HG02678 (cell line): Measurements from ENCODE around the gene ZFYVE28.
"Not testable (repeated sequence)": the region's sequence is repeated elsewhere in the genome, so short reads cannot be mapped to it uniquely, and the experiment has no call there.

Experiments
- ATAC-seq: cut with Tn5 transposase; IDR thresholded peaks from one replicate; pipeline ENCODE4 v1.9.1; 2021; ENCODE audit warnings: mild to moderate bottlenecking, moderate library complexity; ENCODE audit not compliant: unreplicated experiment

Gene ZFYVE28

DNA sequence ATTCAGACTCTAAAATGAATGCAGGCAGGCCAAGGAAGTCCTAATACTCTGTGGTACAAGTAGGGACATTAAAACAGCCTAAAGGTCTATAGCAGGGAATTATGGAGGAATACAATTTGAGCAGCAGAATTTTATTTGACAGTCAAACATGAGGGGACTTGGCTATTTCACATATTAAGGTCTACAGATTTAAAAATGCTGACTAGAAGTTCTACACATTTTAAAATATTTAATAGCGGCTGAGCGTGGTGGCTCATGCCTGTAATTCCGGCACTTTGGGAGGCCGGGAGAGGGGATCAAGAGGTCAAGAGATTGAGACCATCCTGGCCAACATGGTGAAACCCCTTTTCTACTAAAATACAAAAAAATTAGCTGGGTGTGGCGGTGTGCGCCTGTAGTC is 187.4 kb downstream of the ZFYVE28 start:
- ATAC-seq: no peak

DNA sequence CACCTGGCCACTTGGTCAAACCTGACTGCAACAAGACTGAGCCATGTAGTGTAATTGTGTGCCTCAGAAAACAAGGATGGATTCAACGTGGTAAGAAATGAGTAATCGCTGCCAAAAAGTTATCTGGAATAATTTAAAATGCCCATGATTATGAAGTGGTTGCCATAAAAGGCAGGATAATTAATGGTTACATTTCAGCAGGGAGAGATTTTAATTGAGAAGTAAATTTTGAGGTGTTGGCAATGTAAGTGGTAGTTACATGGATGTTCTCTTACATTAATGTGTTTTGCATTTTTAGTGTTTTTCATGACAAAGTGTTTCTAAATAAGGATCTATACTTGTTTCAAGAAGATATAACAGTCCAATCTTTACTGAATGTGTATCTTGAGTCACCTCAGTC is 192.2 kb downstream of the ZFYVE28 start:
- ATAC-seq: no peak

DNA sequence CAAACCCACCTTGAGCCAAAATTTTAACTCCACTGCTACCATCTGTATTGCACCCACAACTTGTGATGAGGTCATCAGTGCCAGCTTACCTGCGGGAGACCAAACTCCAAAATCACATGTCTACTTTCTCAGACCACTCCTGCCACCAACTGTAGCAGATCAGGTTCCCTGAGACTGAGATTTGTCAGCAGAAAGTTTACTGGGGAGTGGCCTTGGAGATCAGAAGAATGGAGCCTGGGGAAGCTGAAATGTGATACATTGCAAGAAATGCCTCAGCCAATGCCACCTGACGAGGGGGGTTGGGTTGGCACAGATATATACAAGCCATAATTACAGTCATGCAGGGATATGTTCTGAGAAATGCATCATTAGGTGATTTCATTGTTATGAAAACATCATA is 195.6 kb downstream of the ZFYVE28 start:
- ATAC-seq: no peak

DNA sequence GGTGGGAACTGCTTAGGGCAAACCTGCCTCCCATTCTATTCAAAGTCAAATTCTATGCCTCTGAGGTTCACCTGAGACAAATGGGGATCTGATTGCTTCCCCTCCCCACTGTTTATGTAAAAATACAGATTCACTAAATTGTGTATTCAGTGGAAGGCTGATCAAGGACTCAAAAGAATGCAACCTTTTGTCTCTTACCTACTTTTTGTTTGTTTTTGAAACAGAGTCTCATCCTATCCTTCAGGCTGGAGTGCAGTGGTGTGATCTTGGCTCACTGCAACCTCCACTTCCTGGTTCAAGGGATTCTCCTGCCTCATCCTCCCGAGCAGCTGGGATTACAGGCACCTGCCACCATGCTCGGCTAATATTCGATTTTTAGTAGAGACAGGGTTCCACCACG is 197.1 kb downstream of the ZFYVE28 start:
- not testable (repeated sequence) for ATAC-seq

DNA sequence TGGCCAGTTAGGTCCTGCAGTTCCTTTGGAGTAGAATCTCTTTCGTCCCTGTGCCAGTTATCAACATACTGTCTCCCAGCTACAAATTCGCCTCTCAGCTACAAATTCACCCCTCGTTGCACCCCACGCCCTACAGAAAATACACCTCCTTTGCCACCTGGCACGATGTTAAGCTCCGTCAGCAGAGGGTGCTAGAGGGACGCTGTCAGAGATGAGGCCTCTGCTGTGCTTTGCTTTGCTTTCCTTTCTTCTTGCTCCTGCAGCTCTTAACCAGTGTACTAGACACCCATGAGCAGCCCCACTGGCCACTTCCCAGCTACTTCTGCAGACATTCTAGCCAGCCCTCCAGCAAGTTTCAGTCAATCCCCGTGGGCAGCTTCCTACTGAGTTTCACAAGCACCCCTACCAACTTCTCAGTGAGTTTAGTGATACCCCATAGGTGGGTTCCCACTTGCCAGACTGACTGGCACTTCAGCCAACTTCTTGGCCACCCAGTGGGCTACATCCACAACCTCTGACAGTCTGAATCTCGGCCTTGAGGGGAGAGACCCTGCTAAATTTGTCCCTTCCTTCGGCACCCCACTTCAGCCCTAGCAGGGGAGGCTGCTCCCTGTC is 198.3 kb downstream of the ZFYVE28 start:
- no peak for ATAC-seq
